GM21528 (cell line): ENCODE results near the gene FMO5.
"Not testable (repeated sequence)": the region's sequence is repeated elsewhere in the genome, so short reads cannot be mapped to it uniquely, and the experiment has no call there.

Experiments used
- ATAC-seq: cut with Tn5 transposase; IDR thresholded peaks from one replicate; pipeline ENCODE4 v1.9.1; 2021; ENCODE audit warnings: mild to moderate bottlenecking, moderate library complexity; ENCODE audit not compliant: unreplicated experiment, low FRiP score

FMO5 gene

DNA sequence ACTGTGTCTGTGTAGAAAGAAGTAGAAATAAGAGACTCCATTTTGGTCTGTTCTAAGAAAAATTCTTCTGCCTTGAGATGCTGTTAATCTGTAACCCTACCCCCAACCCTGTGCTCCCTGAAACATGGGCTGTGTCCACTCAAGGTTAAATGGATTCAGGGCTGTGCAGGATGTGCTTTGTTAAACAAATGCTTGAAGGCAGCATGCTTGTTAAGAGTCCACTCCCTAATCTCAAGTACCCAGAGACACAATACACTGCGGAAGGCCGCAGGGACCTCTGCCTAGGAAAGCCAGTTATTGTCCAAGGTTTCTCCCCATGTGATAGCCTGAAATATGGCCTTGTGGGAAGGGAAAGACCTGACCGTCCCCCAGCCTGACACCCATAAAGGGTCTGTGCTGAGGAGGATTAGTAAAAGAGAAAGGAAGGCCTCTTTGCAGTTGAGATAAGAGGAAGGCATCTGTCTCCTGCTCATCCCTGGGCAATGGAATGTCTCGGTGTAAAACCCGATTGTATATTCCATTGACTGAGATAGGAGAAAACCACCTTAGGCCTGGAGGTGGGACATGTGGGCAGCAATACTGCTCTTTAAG is 15.1 kb upstream of the FMO5 start:
- ATAC-seq = not testable (repeated sequence)

- ATAC-seq = no peak
Measured at GRCh38 chr1:147238925-147239820, 14.0 kb upstream of the FMO5 start.

DNA sequence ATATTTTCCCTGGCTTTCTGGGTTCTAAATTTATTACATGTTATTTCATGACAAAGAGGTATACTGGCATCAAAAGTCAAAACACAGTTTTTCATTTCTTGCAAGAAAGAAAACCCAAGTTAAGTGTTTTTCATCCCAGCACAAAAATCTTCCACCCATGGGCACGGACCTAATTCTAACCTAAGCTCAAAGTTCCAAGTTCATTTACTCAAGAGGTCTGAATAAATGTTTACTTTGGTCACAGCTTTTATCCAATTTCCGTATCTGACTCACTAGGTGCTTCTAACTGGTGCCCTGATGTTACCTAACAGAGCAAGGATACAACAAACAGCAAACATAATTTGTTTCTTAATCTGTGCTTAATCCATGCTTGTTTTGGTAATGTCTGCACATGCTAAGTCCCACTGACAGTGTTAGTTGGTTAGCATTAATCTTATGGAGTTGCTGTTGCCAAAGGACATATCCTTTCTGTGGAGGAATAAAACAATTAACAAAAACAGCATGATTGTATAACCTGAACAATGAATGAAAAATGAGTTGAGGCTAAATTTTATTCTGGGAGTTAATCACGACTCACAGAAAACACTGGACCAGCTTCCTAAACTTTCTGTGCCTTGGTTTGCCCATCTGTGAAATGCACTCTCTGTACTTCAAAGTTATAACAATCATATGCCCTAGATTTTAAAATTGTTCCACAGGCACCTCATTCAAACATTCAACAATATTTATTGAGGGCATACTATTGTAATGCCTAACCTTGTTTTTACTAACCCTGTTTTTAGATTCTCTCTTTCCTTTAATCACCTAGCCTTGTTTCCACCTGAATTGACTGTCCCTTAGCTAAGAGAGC is 13.1 kb upstream of the FMO5 start:
- ATAC-seq = no peak

- no peak for ATAC-seq
Measured at GRCh38 chr1:147236959-147237791, 12.0 kb upstream of the FMO5 start.

GRCh38 chr1:147236448-147236847 is 11.3 kb upstream of the FMO5 start:
- no peak for ATAC-seq

GRCh38 chr1:147235822-147236221 is 10.7 kb upstream of the FMO5 start:
- no peak for ATAC-seq

DNA sequence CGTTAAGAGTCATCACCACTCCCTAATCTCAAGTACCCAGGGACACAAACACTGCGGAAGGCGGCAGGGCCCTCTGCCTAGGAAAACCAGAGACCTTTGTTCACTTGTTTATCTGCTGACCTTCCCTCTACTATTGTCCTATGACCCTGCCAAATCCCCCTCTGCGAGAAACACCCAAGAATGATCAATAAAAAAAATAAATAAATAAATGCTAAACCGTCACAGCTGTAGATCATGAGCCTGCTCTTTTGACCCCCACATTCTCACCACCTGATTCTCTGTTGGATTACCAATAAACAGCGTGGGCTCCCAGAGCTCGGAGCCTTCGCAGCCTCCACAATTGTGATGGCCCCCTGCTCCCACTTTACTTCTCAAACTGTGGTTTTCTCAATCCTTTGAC is 8.8 kb upstream of the FMO5 start:
- not testable (repeated sequence) for ATAC-seq

- not testable (repeated sequence) for ATAC-seq
Measured at GRCh38 chr1:147231032-147231431, 5.9 kb upstream of the FMO5 start.

- ATAC-seq = no peak
Measured at GRCh38 chr1:147223740-147224615, 1.2 kb downstream of the FMO5 start.

DNA sequence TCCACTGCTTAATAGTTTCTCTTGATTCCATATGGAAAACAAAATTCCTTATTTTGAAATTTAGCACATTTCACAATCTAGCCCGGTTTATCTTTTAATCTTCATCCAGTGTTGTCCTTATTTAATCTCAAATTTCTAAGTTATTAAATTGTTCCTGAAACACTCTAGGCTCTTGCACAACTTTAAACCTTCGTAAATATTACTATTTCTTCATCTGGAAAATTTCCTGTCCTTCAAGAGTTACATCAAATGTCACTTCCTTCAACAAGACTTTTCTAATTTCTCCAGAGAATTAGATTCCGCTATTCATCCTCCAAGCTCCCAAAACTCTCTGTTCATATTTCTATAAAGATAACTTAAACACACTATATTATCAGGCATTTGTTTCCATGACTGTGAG is 6.5 kb downstream of the FMO5 start:
- ATAC-seq = no peak

DNA sequence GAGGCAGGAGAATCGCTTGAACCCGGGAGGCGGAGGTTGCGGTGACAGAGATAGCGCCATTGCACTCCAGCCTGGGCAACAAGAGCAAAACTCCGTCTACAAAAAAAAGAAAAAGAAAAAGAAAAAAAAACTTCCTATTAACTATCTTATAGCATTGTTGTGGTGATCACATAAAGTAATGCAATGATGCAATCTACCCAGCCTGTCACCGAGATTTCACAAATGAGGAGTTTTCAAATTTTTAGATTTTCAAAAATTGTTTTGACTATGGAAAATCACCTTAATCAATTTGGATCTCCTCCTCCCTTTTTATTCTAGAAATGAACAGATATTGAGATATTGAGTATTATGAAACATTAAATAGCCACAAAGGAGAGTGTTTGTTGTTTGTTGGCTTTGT is 8.0 kb downstream of the FMO5 start:
- no peak for ATAC-seq

- ATAC-seq = no peak
Measured at GRCh38 chr1:147216124-147216523, 9.0 kb downstream of the FMO5 start.

DNA sequence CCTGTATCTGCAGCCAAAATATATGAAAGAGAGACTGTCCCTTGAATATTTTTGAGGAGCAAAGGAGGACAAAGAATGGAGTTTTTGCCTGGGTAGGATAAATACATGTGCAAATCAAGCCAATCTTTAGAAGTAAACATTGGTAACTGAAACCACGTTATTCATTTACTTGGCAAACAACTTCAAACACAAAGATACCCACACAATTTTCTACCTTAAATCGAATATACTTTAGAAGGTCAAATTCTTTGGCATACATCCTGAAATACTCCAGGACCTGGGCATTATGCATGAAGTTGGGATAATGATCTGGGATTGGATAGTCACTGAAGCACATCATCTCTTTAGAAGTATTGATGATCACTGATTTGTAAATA is 9.6 kb downstream of the FMO5 start:
- ATAC-seq = no peak

- no peak for ATAC-seq
Measured at GRCh38 chr1:147214842-147215539, 10.1 kb downstream of the FMO5 start.

DNA sequence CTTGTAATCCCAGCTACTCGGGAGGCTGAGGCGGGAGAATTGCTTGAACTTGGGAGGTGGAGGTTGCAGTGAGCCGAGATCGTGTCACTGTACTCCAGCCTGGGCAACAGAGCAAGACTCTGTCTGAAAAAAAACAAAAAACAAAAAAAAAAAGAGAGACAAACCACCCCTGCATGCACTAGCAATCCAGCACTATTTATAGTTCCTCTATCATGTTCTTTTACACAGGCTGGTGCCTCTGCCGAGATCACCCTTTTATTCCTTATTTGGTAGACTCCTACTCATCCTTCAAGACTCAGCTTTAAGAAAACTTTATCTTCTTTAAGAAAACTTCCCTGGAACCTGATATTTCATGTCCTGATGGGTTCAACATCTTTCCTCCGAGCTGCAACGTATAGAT is 10.8 kb downstream of the FMO5 start:
- no peak for ATAC-seq

DNA sequence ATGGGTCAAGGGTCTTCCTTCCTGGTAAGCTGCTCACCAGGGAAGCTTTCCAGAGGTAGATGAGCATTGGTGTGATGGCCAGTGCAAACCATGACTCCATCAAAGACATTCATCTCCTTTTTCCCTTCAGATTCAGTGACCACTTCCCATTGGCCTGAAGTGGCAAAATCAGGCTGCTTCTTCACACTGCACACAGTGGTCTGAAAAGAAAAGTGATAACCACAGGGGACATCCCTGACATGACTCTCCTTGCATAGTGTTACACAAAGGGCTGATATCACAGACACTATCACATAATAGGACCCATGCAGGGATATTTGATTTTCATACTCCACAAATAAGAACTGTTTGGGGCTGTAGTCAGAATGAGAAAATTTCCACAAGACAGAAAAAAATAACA is 11.9 kb downstream of the FMO5 start:
- no peak for ATAC-seq

DNA sequence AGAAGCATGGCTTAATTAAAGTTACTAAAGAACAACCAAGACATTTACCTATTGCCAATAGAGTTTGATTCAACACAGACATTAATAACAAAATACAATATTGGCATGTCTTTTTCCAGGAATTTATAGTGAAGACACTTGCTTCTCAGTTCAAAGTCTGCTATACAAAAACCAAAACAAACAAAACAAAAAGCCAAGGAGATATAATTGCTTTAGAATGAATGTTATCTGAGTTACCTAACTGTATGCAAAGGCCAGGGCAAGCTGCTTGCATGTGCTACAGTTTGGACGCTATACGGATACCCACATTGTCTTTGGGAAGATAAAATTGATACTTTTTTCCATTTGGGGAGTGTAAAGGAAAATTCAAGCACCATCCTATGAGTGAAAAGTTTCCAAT is 13.6 kb downstream of the FMO5 start:
- no peak for ATAC-seq

- ATAC-seq = no peak
Measured at GRCh38 chr1:147210987-147211386, 14.2 kb downstream of the FMO5 start.
